WERI-Rb-1 (cell line): Measurements from ENCODE around the gene RNF149.

Source experiments
- DNase-seq: peaks from one replicate; pipeline ENCODE4 v3.0.0-alpha.2; 2020
- H3K27ac ChIP-seq: fragments of 250-450 bp; sonication (Bioruptor Pico); 2 replicates; pipeline ENCODE4 v1.5.1; 2020; ENCODE audit warnings: mild to moderate bottlenecking, moderate library complexity
- H3K27me3 ChIP-seq: fragments of 250-450 bp; sonication (Bioruptor Pico); 2 replicates; pipeline ENCODE4 v1.5.1; 2021; ENCODE audit warnings: mild to moderate bottlenecking, low read depth, moderate library complexity; ENCODE audit not compliant: insufficient read depth, severe bottlenecking
- H3K36me3 ChIP-seq: fragments of 250-450 bp; sonication (Bioruptor Pico); 2 replicates; pipeline ENCODE4 v1.5.1; 2020; ENCODE audit warnings: mild to moderate bottlenecking, moderate library complexity
- H3K4me3 ChIP-seq: 2 replicates; pipeline ENCODE4 v1.5.1; 2011; ENCODE audit warnings: low read depth, mild to moderate bottlenecking, control low read depth, low read length
- H3K9me3 ChIP-seq: fragments of 250-450 bp; sonication (Bioruptor Pico); 2 replicates; pipeline ENCODE4 v1.5.1; 2021; ENCODE audit warnings: mild to moderate bottlenecking, moderate library complexity; ENCODE audit not compliant: severe bottlenecking
- TF ChIP-seq, protein P1 (sequence below): IDR thresholded peaks from 2 replicates; pipeline ENCODE4 v1.5.1; 2011; ENCODE audit warnings: low read depth, mild to moderate bottlenecking, control low read depth, inconsistent platforms, low read length

Gene RNF149

GRCh38 chr2:101308432-101309210, at the start of gene RNF149:
RNF149 (minus strand) TSS chr2:101308701; CDS start chr2:101308588, 113 bp downstream.
- peak within 1 kb of the TSS; percentile 75 for H3K4me3 ChIP-seq
- no peaks in the 10 kb centered on the region for H3K27me3 ChIP-seq
- H3K27ac ChIP-seq, result peak within 1 kb of the TSS; percentile 86
- peaks cover 32% of the 10 kb centered on the region for H3K36me3 ChIP-seq
- TF ChIP-seq, protein P1, sequence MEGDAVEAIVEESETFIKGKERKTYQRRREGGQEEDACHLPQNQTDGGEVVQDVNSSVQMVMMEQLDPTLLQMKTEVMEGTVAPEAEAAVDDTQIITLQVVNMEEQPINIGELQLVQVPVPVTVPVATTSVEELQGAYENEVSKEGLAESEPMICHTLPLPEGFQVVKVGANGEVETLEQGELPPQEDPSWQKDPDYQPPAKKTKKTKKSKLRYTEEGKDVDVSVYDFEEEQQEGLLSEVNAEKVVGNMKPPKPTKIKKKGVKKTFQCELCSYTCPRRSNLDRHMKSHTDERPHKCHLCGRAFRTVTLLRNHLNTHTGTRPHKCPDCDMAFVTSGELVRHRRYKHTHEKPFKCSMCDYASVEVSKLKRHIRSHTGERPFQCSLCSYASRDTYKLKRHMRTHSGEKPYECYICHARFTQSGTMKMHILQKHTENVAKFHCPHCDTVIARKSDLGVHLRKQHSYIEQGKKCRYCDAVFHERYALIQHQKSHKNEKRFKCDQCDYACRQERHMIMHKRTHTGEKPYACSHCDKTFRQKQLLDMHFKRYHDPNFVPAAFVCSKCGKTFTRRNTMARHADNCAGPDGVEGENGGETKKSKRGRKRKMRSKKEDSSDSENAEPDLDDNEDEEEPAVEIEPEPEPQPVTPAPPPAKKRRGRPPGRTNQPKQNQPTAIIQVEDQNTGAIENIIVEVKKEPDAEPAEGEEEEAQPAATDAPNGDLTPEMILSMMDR, result no peak
- H3K9me3 ChIP-seq, result no peaks in the 10 kb centered on the region
- DNase-seq, result peak; percentile 91

- Histone ChIP-seq H3K4me3 (no peak overlapping the region), H3K27me3 (no peaks in the 10 kb centered on the region), H3K36me3 (no peaks in the 10 kb centered on the region), H3K27ac (no peak overlapping the region), H3K9me3 (no peaks in the 10 kb centered on the region)
- DNase-seq, result no peak
- TF ChIP-seq, protein P1, result no peak
Observed at GRCh38 chr2:101357376-101357775, 48.9 kb upstream of the RNF149 start.

GRCh38 chr2:101356521-101356920, 48.0 kb upstream of the RNF149 start:
- DNase-seq, result no peak
- Histone ChIP-seq H3K4me3 (no peak overlapping the region), H3K36me3 (no peaks in the 10 kb centered on the region), H3K27me3 (no peaks in the 10 kb centered on the region), H3K9me3 (no peaks in the 10 kb centered on the region), H3K27ac (no peak overlapping the region)
- TF ChIP-seq, protein P1, result no peak

- no peak for DNase-seq
- Histone ChIP-seq H3K9me3 (no peaks in the 10 kb centered on the region), H3K27me3 (no peaks in the 10 kb centered on the region), H3K36me3 (no peaks in the 10 kb centered on the region), H3K27ac (no peak overlapping the region), H3K4me3 (no peak overlapping the region)
- TF ChIP-seq, protein P1, result no peak
Observed at GRCh38 chr2:101356055-101356454, 47.6 kb upstream of the RNF149 start.

GRCh38 chr2:101355401-101356054, 47.0 kb upstream of the RNF149 start:
- H3K4me3 ChIP-seq, result no peak overlapping the region
- no peaks in the 10 kb centered on the region for H3K27me3 ChIP-seq
- H3K27ac ChIP-seq, result no peak overlapping the region
- no peak for DNase-seq
- TF ChIP-seq, protein P1, result no peak
- no peaks in the 10 kb centered on the region for H3K9me3 ChIP-seq
- H3K36me3 ChIP-seq, result no peaks in the 10 kb centered on the region
